Kidney (tissue), 14 donors: ENCODE results near the gene KLF13. TPM values are rescaled to one million over a fixed set of nuclear protein-coding genes. Genes with fewer than 3 reads are reported as not detected.

Source experiments
- DNase-seq, 5 donors: peaks; one replicate each; pipeline ENCODE4 v3.0.0-alpha.2; 2013 to 2020
- FAIRE-seq: peaks from 2 replicates; lab custom pipeline; 2012; peaks lifted over from hg19 to GRCh38; lab: Jason Lieb, UNC
- H3K27ac ChIP-seq, 2 donors: one replicate each; pipeline ENCODE4 v1.7.0; 2013; ENCODE audit warnings: low read depth in 2 of 2, low read length in 2 of 2, inconsistent platforms in 1 of 2
- H3K27me3 ChIP-seq: one replicate; pipeline ENCODE4 v1.7.1; 2013; ENCODE audit warnings: low read length, inconsistent platforms; ENCODE audit not compliant: control insufficient read depth, insufficient read depth
- H3K36me3 ChIP-seq, 3 donors: one replicate each; pipeline versions ENCODE4 v1.7.0 to v1.7.1; 2013; ENCODE audit warnings: low read length in 3 of 3, control low read depth in 1 of 3, inconsistent platforms in 1 of 3; ENCODE audit not compliant: insufficient read depth in 3 of 3, control insufficient read depth in 2 of 3
- H3K4me1 ChIP-seq, 3 donors: one replicate each; pipeline versions ENCODE4 v1.7.0 to v1.7.1; 2013; ENCODE audit warnings: low read length in 3 of 3, inconsistent platforms in 1 of 3, low read depth in 1 of 3; ENCODE audit not compliant: control insufficient read depth in 2 of 3, insufficient read depth in 2 of 3
- H3K4me3 ChIP-seq, 3 donors: one replicate each; pipeline versions ENCODE4 v1.7.0 to v1.8.1; 2013; ENCODE audit warnings: low read length in 3 of 3, control low read depth in 1 of 3, inconsistent platforms in 1 of 3
- H3K9ac ChIP-seq, 3 donors: one replicate each; pipeline versions ENCODE4 v1.7.0 to v1.7.1; 2013; ENCODE audit warnings: low read length in 3 of 3, control low read depth in 1 of 3, inconsistent platforms in 1 of 3
- H3K9me3 ChIP-seq, 3 donors: one replicate each; pipeline versions ENCODE4 v1.7.0 to v1.7.1; 2013; ENCODE audit warnings: low read length in 3 of 3, control low read depth in 1 of 3, inconsistent platforms in 1 of 3; ENCODE audit not compliant: control insufficient read depth in 2 of 3, insufficient read depth in 1 of 3
- intact Hi-C: fragments of 100-400 bp; cut with DNase I; formaldehyde crosslinking; loops from one replicate; pipeline ENCODE4 v1.11.1; 2022
- polyA plus RNA-seq: library from polyadenylated mRNA; stranded (reverse); fragments of 350-450 nt; fragmentation: Illumina TruSeq; extraction: RNeasy Lipid Tissue Mini Kit (QIAGEN cat#74804); gene quantifications from one replicate; pipeline ENCODE4 v1.2.3, GENCODE V29; 2014; ENCODE audit warnings: low read depth, low replicate concordance; ENCODE audit not compliant: insufficient read depth
- total RNA-seq: library from RNA; stranded (reverse); fragmentation: NEBNext Ultra II Directional; extraction: Animal tissue kit (Norgen Biotek cat#: 25700); gene quantifications from one replicate; pipeline ENCODE4 v1.2.1, GENCODE V29; 2021
- TF ChIP-seq, protein P1 (sequence below): IDR thresholded peaks from 3 replicates; pipeline ENCODE4 v1.5.1; 2012; ENCODE audit warnings: mild to moderate bottlenecking, moderate library complexity, borderline replicate concordance; ENCODE audit not compliant: insufficient read depth; ENCODE audit errors: extremely low read depth
- donor health status: control.
- donor health status: control.
- donor health status: control.
- donor health status: control.
- donor health status: control.
- donor health status: DM: yes; HTN: yes; CAD: no.
- donor health status: Normal renal cell carcinoma (clear cell type).

KLF13 gene
- total and polyA plus RNA-seq, 2 donors from 2014 or later: 55.5 to 123 TPM

- Histone ChIP-seq H3K4me3 (no peak overlapping the region), H3K4me1 (peaks cover 0 to 56% (median 43%) of the 10 kb centered on the region in 3 donors), H3K9me3 (no peaks in the 10 kb centered on the region), H3K9ac (no peak overlapping the region), H3K27ac (no peak overlapping the region), H3K27me3 (no peaks in the 10 kb centered on the region), H3K36me3 (peaks cover 0 to 19% (median 3%) of the 10 kb centered on the region in 3 donors)
- FAIRE-seq: no peak
- intact Hi-C loops: no loop called here
- TF ChIP-seq, protein P1, sequence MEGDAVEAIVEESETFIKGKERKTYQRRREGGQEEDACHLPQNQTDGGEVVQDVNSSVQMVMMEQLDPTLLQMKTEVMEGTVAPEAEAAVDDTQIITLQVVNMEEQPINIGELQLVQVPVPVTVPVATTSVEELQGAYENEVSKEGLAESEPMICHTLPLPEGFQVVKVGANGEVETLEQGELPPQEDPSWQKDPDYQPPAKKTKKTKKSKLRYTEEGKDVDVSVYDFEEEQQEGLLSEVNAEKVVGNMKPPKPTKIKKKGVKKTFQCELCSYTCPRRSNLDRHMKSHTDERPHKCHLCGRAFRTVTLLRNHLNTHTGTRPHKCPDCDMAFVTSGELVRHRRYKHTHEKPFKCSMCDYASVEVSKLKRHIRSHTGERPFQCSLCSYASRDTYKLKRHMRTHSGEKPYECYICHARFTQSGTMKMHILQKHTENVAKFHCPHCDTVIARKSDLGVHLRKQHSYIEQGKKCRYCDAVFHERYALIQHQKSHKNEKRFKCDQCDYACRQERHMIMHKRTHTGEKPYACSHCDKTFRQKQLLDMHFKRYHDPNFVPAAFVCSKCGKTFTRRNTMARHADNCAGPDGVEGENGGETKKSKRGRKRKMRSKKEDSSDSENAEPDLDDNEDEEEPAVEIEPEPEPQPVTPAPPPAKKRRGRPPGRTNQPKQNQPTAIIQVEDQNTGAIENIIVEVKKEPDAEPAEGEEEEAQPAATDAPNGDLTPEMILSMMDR: no peak
- DNase-seq: peak in 1 of 5 donors; percentile 73
Measured at GRCh38 chr15:31377030-31377429, 50.4 kb downstream of the KLF13 start.

DNA sequence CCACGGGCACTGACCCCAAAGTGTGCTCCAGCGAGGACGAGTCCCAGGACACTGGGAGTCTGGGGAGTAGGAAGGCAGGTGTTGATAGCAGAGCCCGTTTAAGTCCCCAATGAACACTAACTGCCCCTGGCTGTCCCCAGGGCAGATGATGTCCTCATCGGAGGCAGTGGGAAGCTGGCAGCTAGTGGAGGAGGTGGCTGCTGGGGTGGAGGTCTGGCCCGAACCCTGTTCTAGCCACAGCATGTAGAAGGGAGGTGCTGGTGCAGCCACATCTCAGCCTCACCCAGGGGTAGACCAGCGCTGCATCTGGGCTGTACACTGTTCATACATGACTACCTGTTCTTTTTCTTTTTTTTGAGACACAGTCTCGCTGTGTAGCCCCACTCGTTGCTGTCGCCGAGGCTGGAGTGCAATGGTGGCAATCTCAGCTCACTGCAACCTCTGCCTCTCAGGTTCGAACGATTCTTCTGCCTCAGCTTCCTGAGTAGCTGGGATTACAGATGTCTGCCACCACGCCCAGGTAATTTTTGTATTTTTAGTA lies 51.8 kb downstream of the KLF13 start:
- DNase-seq: no peak

GRCh38 chr15:31379042-31379441 lies 52.4 kb downstream of the KLF13 start:
- no peak overlapping the region for H3K27ac ChIP-seq
- no peak overlapping the region for H3K9ac ChIP-seq
- intact Hi-C loops: no loop called here
- TF ChIP-seq, protein P1: no peak
- peaks cover 0 to 52% (median 36%) of the 10 kb centered on the region in 3 donors for H3K4me1 ChIP-seq
- H3K4me3 ChIP-seq: no peak overlapping the region
- FAIRE-seq: no peak
- DNase-seq: no peak
- peaks cover 0 to 10% (median 0%) of the 10 kb centered on the region in 3 donors for H3K36me3 ChIP-seq
- no peaks in the 10 kb centered on the region for H3K27me3 ChIP-seq
- no peaks in the 10 kb centered on the region for H3K9me3 ChIP-seq

More for the DNA sequence above, 51.8 kb downstream of the KLF13 start:
- no peak for FAIRE-seq
- intact Hi-C loops: no loop called here
- TF ChIP-seq, protein P1: no peak
- H3K27ac ChIP-seq: no peak overlapping the region
- no peak overlapping the region for H3K4me3 ChIP-seq
- no peaks in the 10 kb centered on the region for H3K27me3 ChIP-seq
- H3K36me3 ChIP-seq: peaks cover 0 to 11% (median 0%) of the 10 kb centered on the region in 3 donors
- no peak overlapping the region for H3K9ac ChIP-seq
- H3K9me3 ChIP-seq: no peaks in the 10 kb centered on the region
- H3K4me1 ChIP-seq: peaks cover 0 to 56% (median 41%) of the 10 kb centered on the region in 3 donors
